GM12878 (cell line): Measurements from ENCODE around the gene SLC7A10. TPM values are rescaled to one million over a fixed set of nuclear protein-coding genes. Genes with fewer than 3 reads are reported as not detected.

Experiments used
- ATAC-seq: fragments of 200-7000 bp; cut with Tn5 transposase; 3 replicates; pipeline ENCODE4 v1.9.1; 2020; ENCODE audit warnings: mild to moderate bottlenecking, moderate library complexity
- BruUV-seq: library from RNA; stranded (reverse); fragments of 400-500 nt; replicated peaks from 2 replicates; lab custom pipeline; 2021; lab: Mats Ljungman, UMichigan
- CTCF ChIA-PET: fragments of 300-600 bp; sonication (Branson Sonifier 250); formaldehyde crosslinking; extraction: SDS; loops from one replicate; lab custom pipeline; 2021; ENCODE audit warnings: inconsistent platforms; lab: Yijun Ruan, JAX
- POLR2A ChIA-PET: fragments of 350-600 bp; formaldehyde crosslinking; extraction: SDS; loops from one replicate; lab custom pipeline; 2021; ENCODE audit warnings: inconsistent platforms; lab: Charles Lee
- RAD21 ChIA-PET: fragments of 300-600 bp; sonication (Branson Sonifier 250); formaldehyde crosslinking; loops from one replicate; lab custom pipeline; 2023; ENCODE audit warnings: antibody characterized with exemption; ENCODE audit not compliant: unreplicated experiment; lab: Charles Lee
- SMC1A ChIA-PET: fragments of 300-600 bp; sonication (Branson Sonifier 250); formaldehyde crosslinking; loops from one replicate; lab custom pipeline; 2023; ENCODE audit not compliant: unreplicated experiment, uncharacterized antibody; lab: Charles Lee
- DNase-seq: peaks from one replicate; pipeline ENCODE4 v3.0.0-alpha.2; 2011; ENCODE audit warnings: low read depth, low spot score
- FAIRE-seq: peaks from 3 replicates; lab custom pipeline; 2011; peaks lifted over from hg19 to GRCh38; lab: Jason Lieb, UNC
- H2AFZ ChIP-seq: 2 replicates; pipeline ENCODE4 v1.6.0; 2011; ENCODE audit warnings: low read depth, low read length, control low read depth; ENCODE audit not compliant: control insufficient read depth
- H3K27ac ChIP-seq: 2 replicates; pipeline ENCODE4 v1.5.1; 2011; ENCODE audit warnings: control low read depth; ENCODE audit not compliant: control insufficient read depth, insufficient read depth
- H3K27me3 ChIP-seq, 2 experiments: replicated peaks in 1 of 2; 2 replicates each; pipeline versions ENCODE4 v1.6.0 to v1.6.1; 2011; ENCODE audit warnings: low read length in 1 of 2; ENCODE audit not compliant: control insufficient read depth in 2 of 2, insufficient read depth in 2 of 2
- H3K36me3 ChIP-seq, 2 experiments: 2 replicates each; pipeline ENCODE4 v1.5.1; 2011; ENCODE audit warnings: low read length in 1 of 2; ENCODE audit not compliant: control insufficient read depth in 2 of 2, insufficient read depth in 2 of 2
- H3K4me1 ChIP-seq: 2 replicates; pipeline ENCODE4 v1.6.1; 2011; ENCODE audit warnings: mild to moderate bottlenecking, low read length, moderate library complexity, mixed read lengths; ENCODE audit not compliant: control insufficient read depth, insufficient read depth
- H3K4me2 ChIP-seq: 2 replicates; pipeline ENCODE4 v1.6.0; 2011; ENCODE audit warnings: control low read depth; ENCODE audit not compliant: control insufficient read depth, insufficient read depth
- H3K4me3 ChIP-seq: fragments of 200-600 bp; sonication (generic); 2 replicates; pipeline ENCODE4 v1.5.1; 2016
- H3K79me2 ChIP-seq: 2 replicates; pipeline ENCODE4 v1.6.0; 2011; ENCODE audit warnings: low read length; ENCODE audit not compliant: control insufficient read depth, insufficient read depth
- H3K9ac ChIP-seq: 2 replicates; pipeline ENCODE4 v1.8.0; 2011; ENCODE audit warnings: low read length, control low read depth, mixed read lengths; ENCODE audit not compliant: control insufficient read depth, insufficient read depth
- H3K9me3 ChIP-seq: replicated peaks from 3 replicates; pipeline ENCODE4 v1.5.1; 2011; ENCODE audit warnings: mild to moderate bottlenecking, low read length; ENCODE audit not compliant: control insufficient read depth, insufficient read depth
- H4K20me1 ChIP-seq: 2 replicates; pipeline ENCODE4 v1.6.0; 2011; ENCODE audit not compliant: control insufficient read depth, insufficient read depth
- BCLAF1 ChIP-seq: fragments of 450-650 bp; IDR thresholded peaks from 2 replicates; pipeline ENCODE4 v1.6.1; 2017; ENCODE audit warnings: antibody characterized with exemption, mild to moderate bottlenecking, moderate library complexity
- BRCA1 ChIP-seq: IDR thresholded peaks from 2 replicates; pipeline ENCODE4 v1.6.1; 2011; ENCODE audit warnings: low read depth, low read length, improper control_type of control experiment
- CHD4 ChIP-seq: fragments of 200-600 bp; sonication (generic); IDR thresholded peaks from 2 replicates; pipeline ENCODE4 v1.6.1; 2016; ENCODE audit warnings: mild to moderate bottlenecking
- CREM ChIP-seq: IDR thresholded peaks from 2 replicates; pipeline ENCODE4 v1.6.1; 2014; ENCODE audit warnings: antibody characterized with exemption, low read depth
- DPF2 ChIP-seq: fragments of 450-650 bp; IDR thresholded peaks from 2 replicates; pipeline ENCODE4 v1.6.1; 2017; ENCODE audit warnings: mild to moderate bottlenecking
- ESRRA ChIP-seq: IDR thresholded peaks from 2 replicates; pipeline ENCODE4 v1.6.1; 2012; ENCODE audit warnings: mild to moderate bottlenecking, low read length, improper control_type of control experiment
- ETV6 ChIP-seq, 2 experiments: fragments of 450-650 bp in 1 of 2; IDR thresholded peaks in 1 of 2; conservative IDR thresholded peaks in 1 of 2; 2 replicates each; pipeline ENCODE4 v1.6.1; 2014; ENCODE audit warnings: antibody characterized with exemption in 1 of 2, borderline replicate concordance in 1 of 2, low read depth in 1 of 2, mild to moderate bottlenecking in 1 of 2, moderate library complexity in 1 of 2
- JUNB ChIP-seq: IDR thresholded peaks from 2 replicates; pipeline ENCODE4 v1.6.1; 2016; ENCODE audit warnings: antibody characterized with exemption, mild to moderate bottlenecking
- MYB ChIP-seq: fragments of 150-350 bp; IDR thresholded peaks from 2 replicates; pipeline ENCODE4 v1.6.1; 2014; ENCODE audit warnings: mild to moderate bottlenecking, low read depth, low read length, borderline replicate concordance
- NFYB ChIP-seq: IDR thresholded peaks from 2 replicates; pipeline ENCODE4 v1.6.1; 2011; ENCODE audit warnings: low read depth, mild to moderate bottlenecking, low read length, improper control_type of control experiment, moderate library complexity; ENCODE audit not compliant: insufficient read depth
- ZSCAN29 ChIP-seq: fragments of 450-650 bp; IDR thresholded peaks from 2 replicates; pipeline ENCODE4 v1.6.1; 2017; ENCODE audit warnings: mild to moderate bottlenecking, moderate library complexity
- WGBS: methylation state at CpG from one replicate; pipeline ENCODE4 v1.1.6; 2016; ENCODE audit warnings: low lambda C conversion rate; ENCODE audit not compliant: insufficient replicate concordance, insufficient coverage; ENCODE audit errors: missing lambda C conversion rate; 5-methylcytosine and 5-hydroxymethylcytosine counted together
- in situ Hi-C: fragments of 300-500 bp; cut with MboI; formaldehyde crosslinking; loops from 9 replicates; pipeline ENCODE4 v1.14.3; 2018; ENCODE audit warnings: mixed read lengths
- intact Hi-C: fragments of 100-400 bp; cut with micrococcal nuclease; formaldehyde crosslinking; loops from one replicate; pipeline ENCODE4 v1.14.2; 2022; ENCODE audit not compliant: unreplicated experiment
- polyA plus RNA-seq, 11 experiments: library from polyadenylated mRNA; depleted of rRNA in 4 of 11; unstranded in 6 of 11; stranded (reverse) in 5 of 11; fragments of >200 nt; fragmentation: Nextera tagmentation in 4 of 11; fragmentation: Illumina TruSeq in 1 of 11; extraction: Ambion mirVana in 4 of 11; extraction: Trizol in 1 of 11; gene quantifications; 1 replicate in 1 of 11; 2 replicates in 10 of 11; pipeline versions ENCODE4 v1.2.1 to v1.2.3, GENCODE V29; 2011 to 2016; ENCODE audit warnings: inconsistent platforms in 2 of 11, missing spikeins in 2 of 11, low read depth in 1 of 11
- total RNA-seq, 4 experiments: library from RNA; depleted of rRNA in 3 of 4; stranded (reverse); fragments of >200 nt in 3 of 4; fragmentation: Illumina TruSeq in 1 of 4; extraction: Trizol in 1 of 4; gene quantifications; 2 replicates each; pipeline versions ENCODE4 v1.2.1 to v1.2.3, GENCODE V29; 2013 to 2021
- TF ChIP-seq, protein P1 (sequence below): fragments of 450-650 bp; IDR thresholded peaks from 2 replicates; pipeline ENCODE4 v1.6.1; 2017; ENCODE audit warnings: mild to moderate bottlenecking, moderate library complexity

The SLC7A10 gene
- total and polyA plus RNA-seq, 10 of the 15 experiments (the other 5 are each of a cell fraction or from before 2014, with no cell fraction given): not detected

DNA sequence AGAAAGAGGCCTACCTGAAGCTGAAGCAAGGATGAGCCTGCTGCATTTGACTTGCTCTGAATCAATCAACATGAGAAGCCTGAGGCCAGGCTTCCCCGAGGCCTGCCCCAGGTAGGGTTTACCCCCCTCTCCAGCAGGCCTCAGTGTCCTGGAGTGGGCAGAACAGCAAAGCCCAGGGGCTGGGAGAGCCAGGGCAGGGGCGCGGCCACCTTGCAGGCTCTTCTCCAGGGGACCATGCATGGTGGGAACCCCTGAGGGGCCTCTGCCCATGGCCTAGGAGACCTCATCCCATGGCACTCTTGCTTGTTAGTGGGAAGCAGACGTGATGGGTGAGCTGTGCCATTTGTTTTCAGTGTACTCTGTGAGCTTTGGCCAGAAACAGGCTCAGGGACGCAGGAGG lies 51.5 kb downstream of the SLC7A10 start:
- intact Hi-C loops: no loop called here
- POLR2A ChIA-PET: no interaction called here
- Histone ChIP-seq H3K27me3 (no peaks in the 10 kb centered on the region), H4K20me1 (no peaks in the 10 kb centered on the region), H3K4me1 (peaks cover 12% of the 10 kb centered on the region), H3K9ac (no peak overlapping the region), H3K4me2 (no peak overlapping the region)
- RAD21 ChIA-PET: no interaction called here
- no TSS peak for BruUV-seq
- SMC1A ChIA-PET: no interaction called here
- CTCF ChIA-PET: interaction anchor here (1.0 to 5.9 kb wide), 2 partner anchors 11 to 30 kb away, joined by 4 to 25 read pairs; no protein-coding TSS in a partner anchor
- TF ChIP-seq ETV6 (conservative IDR thresholded peaks at IDR 0.05 in 1 of 2, IDR thresholded peaks at IDR 0.05 in 1 of 2; ENCODE audit: borderline replicate concordance in 1 of 2, low read depth in 1 of 2) (no peak), NFYB (no peak), DPF2 (no peak), MYB (no peak), BRCA1 (no peak), CREM (no peak), JUNB (no peak), ZSCAN29 (no peak), CHD4 (no peak), ESRRA (no peak), BCLAF1 (no peak)
- TF ChIP-seq, protein P1, sequence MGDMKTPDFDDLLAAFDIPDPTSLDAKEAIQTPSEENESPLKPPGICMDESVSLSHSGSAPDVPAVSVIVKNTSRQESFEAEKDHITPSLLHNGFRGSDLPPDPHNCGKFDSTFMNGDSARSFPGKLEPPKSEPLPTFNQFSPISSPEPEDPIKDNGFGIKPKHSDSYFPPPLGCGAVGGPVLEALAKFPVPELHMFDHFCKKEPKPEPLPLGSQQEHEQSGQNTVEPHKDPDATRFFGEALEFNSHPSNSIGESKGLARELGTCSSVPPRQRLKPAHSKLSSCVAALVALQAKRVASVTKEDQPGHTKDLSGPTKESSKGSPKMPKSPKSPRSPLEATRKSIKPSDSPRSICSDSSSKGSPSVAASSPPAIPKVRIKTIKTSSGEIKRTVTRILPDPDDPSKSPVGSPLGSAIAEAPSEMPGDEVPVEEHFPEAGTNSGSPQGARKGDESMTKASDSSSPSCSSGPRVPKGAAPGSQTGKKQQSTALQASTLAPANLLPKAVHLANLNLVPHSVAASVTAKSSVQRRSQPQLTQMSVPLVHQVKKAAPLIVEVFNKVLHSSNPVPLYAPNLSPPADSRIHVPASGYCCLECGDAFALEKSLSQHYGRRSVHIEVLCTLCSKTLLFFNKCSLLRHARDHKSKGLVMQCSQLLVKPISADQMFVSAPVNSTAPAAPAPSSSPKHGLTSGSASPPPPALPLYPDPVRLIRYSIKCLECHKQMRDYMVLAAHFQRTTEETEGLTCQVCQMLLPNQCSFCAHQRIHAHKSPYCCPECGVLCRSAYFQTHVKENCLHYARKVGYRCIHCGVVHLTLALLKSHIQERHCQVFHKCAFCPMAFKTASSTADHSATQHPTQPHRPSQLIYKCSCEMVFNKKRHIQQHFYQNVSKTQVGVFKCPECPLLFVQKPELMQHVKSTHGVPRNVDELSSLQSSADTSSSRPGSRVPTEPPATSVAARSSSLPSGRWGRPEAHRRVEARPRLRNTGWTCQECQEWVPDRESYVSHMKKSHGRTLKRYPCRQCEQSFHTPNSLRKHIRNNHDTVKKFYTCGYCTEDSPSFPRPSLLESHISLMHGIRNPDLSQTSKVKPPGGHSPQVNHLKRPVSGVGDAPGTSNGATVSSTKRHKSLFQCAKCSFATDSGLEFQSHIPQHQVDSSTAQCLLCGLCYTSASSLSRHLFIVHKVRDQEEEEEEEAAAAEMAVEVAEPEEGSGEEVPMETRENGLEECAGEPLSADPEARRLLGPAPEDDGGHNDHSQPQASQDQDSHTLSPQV: no peak
- TF ChIP-seq, all 136 proteins: peak for 0
- H3K9me3 ChIP-seq: no peaks in the 10 kb centered on the region
- no peak overlapping the region for H3K4me3 ChIP-seq
- FAIRE-seq: no peak
- 100% methylated on average over 5 of the region's 5 CpGs for WGBS
- no peaks in the 10 kb centered on the region for H3K36me3 ChIP-seq
- DNase-seq: no peak
- H3K27ac ChIP-seq: no peak overlapping the region
- peaks cover 7% of the 10 kb centered on the region for H3K79me2 ChIP-seq
- H2AFZ ChIP-seq: no peak overlapping the region
- in situ Hi-C loops: no loop called here
- no peak for ATAC-seq
